HepG2 (cell line): ENCODE data around the gene PSD. TPM values are rescaled to one million over a fixed set of nuclear protein-coding genes. Genes with fewer than 3 reads are reported as not detected.

ENCODE experiments used
- ATAC-seq: fragments of 200-7000 bp; cut with Tn5 transposase; 3 replicates; pipeline ENCODE4 v1.9.1; 2020; ENCODE audit warnings: mild to moderate bottlenecking, moderate library complexity
- BruUV-seq: library from RNA; stranded (reverse); fragments of 400-500 nt; replicated peaks from 2 replicates; lab custom pipeline; 2021; lab: Mats Ljungman, UMichigan
- CTCF ChIA-PET: fragments of 300-600 bp; formaldehyde crosslinking; extraction: SDS; loops from one replicate; lab custom pipeline; 2021; ENCODE audit warnings: low total read pairs, inconsistent platforms, low intra/inter-chr PET ratio; lab: Yijun Ruan, JAX
- POLR2A ChIA-PET: fragments of 350-600 bp; sonication (Branson Sonifier 250); formaldehyde crosslinking; loops from one replicate; lab custom pipeline; 2020; ENCODE audit warnings: antibody characterized with exemption, inconsistent platforms; lab: Yijun Ruan, JAX
- DNase-seq: peaks from one replicate; pipeline ENCODE4 v3.0.0-alpha.2; 2015; ENCODE audit warnings: low spot score
- FAIRE-seq: peaks from 3 replicates; lab custom pipeline; 2011; peaks lifted over from hg19 to GRCh38; lab: Jason Lieb, UNC
- H2AFZ ChIP-seq: one replicate; pipeline ENCODE4 v1.6.1; 2011; ENCODE audit warnings: low read length, inconsistent platforms
- H3K27ac ChIP-seq: fragments of 300-600 bp; 3 replicates; pipeline ENCODE4 v1.8.0; 2011; ENCODE audit warnings: mixed run types, mild to moderate bottlenecking, mixed read lengths, low read length, inconsistent platforms; ENCODE audit not compliant: insufficient read depth; ENCODE audit errors: extremely low read length
- H3K27me3 ChIP-seq, 2 experiments: fragments of 200-600 bp in 1 of 2; 2 replicates in 1 of 2; 3 replicates in 1 of 2; pipeline versions ENCODE4 v1.6.0 to v1.8.0; 2011; ENCODE audit warnings: low read length in 2 of 2, mild to moderate bottlenecking in 2 of 2, moderate library complexity in 2 of 2, inconsistent platforms in 1 of 2; ENCODE audit not compliant: insufficient read depth in 2 of 2, control insufficient read depth in 1 of 2
- H3K36me3 ChIP-seq, 2 experiments: fragments of 200-600 bp in 1 of 2; replicated peaks in 1 of 2; 2 replicates in 1 of 2; 3 replicates in 1 of 2; pipeline versions ENCODE4 v1.5.1 to v1.8.0; 2011; ENCODE audit warnings: low read length in 2 of 2, inconsistent platforms in 1 of 2; ENCODE audit not compliant: insufficient read depth in 2 of 2, control insufficient read depth in 1 of 2
- H3K4me1 ChIP-seq: 2 replicates; pipeline ENCODE4 v1.5.1; 2012; ENCODE audit warnings: low read length, inconsistent platforms; ENCODE audit not compliant: insufficient read depth
- H3K4me2 ChIP-seq: 2 replicates; pipeline ENCODE4 v1.6.0; 2011; ENCODE audit warnings: low read depth, low read length, inconsistent platforms
- H3K4me3 ChIP-seq, 3 experiments: fragments of 200-600 bp in 1 of 3; sonication (generic), shearing (Covaris generic) in 1 of 3; replicated peaks in 1 of 3; 2 replicates each; pipeline ENCODE4 v1.5.1; 2011 to 2016; ENCODE audit warnings: low read length in 3 of 3, inconsistent platforms in 2 of 3, low read depth in 2 of 3, mild to moderate bottlenecking in 2 of 3, control low read depth in 1 of 3, mixed read lengths in 1 of 3; ENCODE audit not compliant: insufficient read depth in 1 of 3
- H3K79me2 ChIP-seq: one replicate; pipeline ENCODE4 v1.6.1; 2011; ENCODE audit warnings: low read length, inconsistent platforms; ENCODE audit not compliant: insufficient read depth
- H3K9ac ChIP-seq: 2 replicates; pipeline ENCODE4 v1.6.0; 2011; ENCODE audit warnings: mild to moderate bottlenecking, low read depth, low read length, inconsistent platforms; ENCODE audit not compliant: insufficient read depth
- H3K9me3 ChIP-seq: 2 replicates; pipeline ENCODE4 v1.5.1; 2012; ENCODE audit warnings: mild to moderate bottlenecking, low read length
- H4K20me1 ChIP-seq: 2 replicates; pipeline ENCODE4 v1.6.0; 2011; ENCODE audit warnings: inconsistent platforms, mild to moderate bottlenecking, low read length, moderate library complexity; ENCODE audit not compliant: insufficient read depth
- WGBS: methylation state at CpG from one replicate; pipeline ENCODE4 v1.1.6; 2017; ENCODE audit warnings: low lambda C conversion rate; 5-methylcytosine and 5-hydroxymethylcytosine counted together
- in situ Hi-C: cut with HindIII; loops from 2 replicates; pipeline ENCODE4 v1.10.0; 2017; ENCODE audit warnings: low pct_unique_long_range_greater_than_20kb; ENCODE audit not compliant: extremely low pct_ligation_motif_present
- intact Hi-C: fragments of 100-400 bp; cut with micrococcal nuclease; formaldehyde crosslinking; loops from one replicate; pipeline ENCODE4 v1.10.0; 2022; ENCODE audit not compliant: unreplicated experiment
- polyA plus RNA-seq, 8 experiments: library from polyadenylated mRNA; depleted of rRNA in 3 of 8; stranded (reverse) in 7 of 8; unstranded in 1 of 8; fragments of >200 nt; fragmentation: Illumina TruSeq in 4 of 8; extraction: Trizol in 4 of 8; gene quantifications; 2 replicates each; pipeline versions ENCODE4 v1.2.1 to v1.2.3, GENCODE V29; 2011 to 2016; ENCODE audit warnings: low read depth in 4 of 8, missing spikeins in 1 of 8, mixed read lengths in 1 of 8; ENCODE audit not compliant: insufficient read depth in 1 of 8
- total RNA-seq, 5 experiments: library from RNA; depleted of rRNA; stranded (reverse); fragments of >200 nt; fragmentation: Illumina TruSeq; extraction: Trizol; gene quantifications; 2 replicates each; pipeline ENCODE4 v1.2.3, GENCODE V29; 2016; ENCODE audit warnings: low read depth in 1 of 5
- TF ChIP-seq, protein P1 (sequence below): IDR thresholded peaks from 2 replicates; pipeline ENCODE4 v1.6.1; 2016; ENCODE audit warnings: low read depth, missing genetic modification reagents, missing compliant biosample characterization

Gene PSD
- total and polyA plus RNA-seq, 2 of the 13 experiments (the other 11 are each of a cell fraction or from before 2014, with no cell fraction given), result 0.35 to 0.58 TPM

DNA sequence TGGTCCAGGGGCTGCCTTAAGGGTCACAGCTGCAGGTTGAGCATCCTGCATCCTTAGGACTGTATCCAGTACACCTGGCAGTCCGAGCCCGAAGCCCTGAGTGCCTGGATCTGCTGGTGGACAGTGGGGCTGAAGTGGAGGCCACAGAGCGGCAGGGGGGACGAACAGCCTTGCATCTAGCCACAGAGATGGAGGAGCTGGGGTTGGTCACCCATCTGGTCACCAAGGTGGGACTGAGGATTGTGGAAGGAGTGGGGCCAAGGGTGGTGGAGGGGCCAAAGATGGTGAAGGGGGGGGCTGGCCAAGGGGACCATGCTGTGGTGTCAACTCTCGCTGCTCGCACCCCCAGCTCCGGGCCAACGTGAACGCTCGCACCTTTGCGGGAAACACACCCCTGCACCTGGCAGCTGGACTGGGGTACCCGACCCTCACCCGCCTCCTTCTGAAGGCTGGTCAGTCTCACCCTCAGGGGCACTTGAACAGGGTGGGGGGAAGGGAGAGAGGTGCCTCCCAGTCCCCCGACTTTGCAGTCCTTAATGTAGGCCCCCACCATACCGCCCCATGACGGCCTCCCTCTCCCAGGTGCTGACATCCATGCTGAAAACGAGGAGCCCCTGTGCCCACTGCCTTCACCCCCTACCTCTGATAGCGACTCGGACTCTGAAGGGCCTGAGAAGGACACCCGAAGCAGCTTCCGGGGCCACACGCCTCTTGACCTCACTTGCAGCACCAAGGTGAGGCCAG, 17.8 kb downstream of the PSD start:
- ATAC-seq (no peak), DNase-seq (no peak), FAIRE-seq (no peak)
- CTCF ChIA-PET, result no interaction called here
- H3K4me2 ChIP-seq, result no peak overlapping the region
- 97% methylated on average over 12 of the region's 22 CpGs for WGBS
- H3K4me3 ChIP-seq, result no peak overlapping the region
- H3K79me2 ChIP-seq, result peaks cover 3% of the 10 kb centered on the region
- intact Hi-C loops (no loop called here), in situ Hi-C loops (loop anchor here (10.0 kb wide), 1 partner anchor 74 kb away; no protein-coding TSS in a partner anchor)
- peaks cover 0 to 4% of the 10 kb centered on the region in 2 experiments; a peak in 1 of 5 replicates for H3K36me3 ChIP-seq
- H4K20me1 ChIP-seq, result no peaks in the 10 kb centered on the region
- POLR2A ChIA-PET, result no interaction called here
- no peak overlapping the region for H3K27ac ChIP-seq
- TF ChIP-seq, protein P1, sequence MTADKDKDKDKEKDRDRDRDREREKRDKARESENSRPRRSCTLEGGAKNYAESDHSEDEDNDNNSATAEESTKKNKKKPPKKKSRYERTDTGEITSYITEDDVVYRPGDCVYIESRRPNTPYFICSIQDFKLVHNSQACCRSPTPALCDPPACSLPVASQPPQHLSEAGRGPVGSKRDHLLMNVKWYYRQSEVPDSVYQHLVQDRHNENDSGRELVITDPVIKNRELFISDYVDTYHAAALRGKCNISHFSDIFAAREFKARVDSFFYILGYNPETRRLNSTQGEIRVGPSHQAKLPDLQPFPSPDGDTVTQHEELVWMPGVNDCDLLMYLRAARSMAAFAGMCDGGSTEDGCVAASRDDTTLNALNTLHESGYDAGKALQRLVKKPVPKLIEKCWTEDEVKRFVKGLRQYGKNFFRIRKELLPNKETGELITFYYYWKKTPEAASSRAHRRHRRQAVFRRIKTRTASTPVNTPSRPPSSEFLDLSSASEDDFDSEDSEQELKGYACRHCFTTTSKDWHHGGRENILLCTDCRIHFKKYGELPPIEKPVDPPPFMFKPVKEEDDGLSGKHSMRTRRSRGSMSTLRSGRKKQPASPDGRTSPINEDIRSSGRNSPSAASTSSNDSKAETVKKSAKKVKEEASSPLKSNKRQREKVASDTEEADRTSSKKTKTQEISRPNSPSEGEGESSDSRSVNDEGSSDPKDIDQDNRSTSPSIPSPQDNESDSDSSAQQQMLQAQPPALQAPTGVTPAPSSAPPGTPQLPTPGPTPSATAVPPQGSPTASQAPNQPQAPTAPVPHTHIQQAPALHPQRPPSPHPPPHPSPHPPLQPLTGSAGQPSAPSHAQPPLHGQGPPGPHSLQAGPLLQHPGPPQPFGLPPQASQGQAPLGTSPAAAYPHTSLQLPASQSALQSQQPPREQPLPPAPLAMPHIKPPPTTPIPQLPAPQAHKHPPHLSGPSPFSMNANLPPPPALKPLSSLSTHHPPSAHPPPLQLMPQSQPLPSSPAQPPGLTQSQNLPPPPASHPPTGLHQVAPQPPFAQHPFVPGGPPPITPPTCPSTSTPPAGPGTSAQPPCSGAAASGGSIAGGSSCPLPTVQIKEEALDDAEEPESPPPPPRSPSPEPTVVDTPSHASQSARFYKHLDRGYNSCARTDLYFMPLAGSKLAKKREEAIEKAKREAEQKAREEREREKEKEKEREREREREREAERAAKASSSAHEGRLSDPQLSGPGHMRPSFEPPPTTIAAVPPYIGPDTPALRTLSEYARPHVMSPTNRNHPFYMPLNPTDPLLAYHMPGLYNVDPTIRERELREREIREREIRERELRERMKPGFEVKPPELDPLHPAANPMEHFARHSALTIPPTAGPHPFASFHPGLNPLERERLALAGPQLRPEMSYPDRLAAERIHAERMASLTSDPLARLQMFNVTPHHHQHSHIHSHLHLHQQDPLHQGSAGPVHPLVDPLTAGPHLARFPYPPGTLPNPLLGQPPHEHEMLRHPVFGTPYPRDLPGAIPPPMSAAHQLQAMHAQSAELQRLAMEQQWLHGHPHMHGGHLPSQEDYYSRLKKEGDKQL, result no peak
- H3K9ac ChIP-seq, result no peak overlapping the region
- no peaks in the 10 kb centered on the region for H3K9me3 ChIP-seq
- no TSS peak for BruUV-seq
- no peak overlapping the region for H2AFZ ChIP-seq
- H3K27me3 ChIP-seq, result peaks cover 0 to 3% of the 10 kb centered on the region in 2 experiments; a peak in 3 of 5 replicates
- H3K4me1 ChIP-seq, result peaks cover 31% of the 10 kb centered on the region
